ENCODE results near the gene ARHGAP24. TPM values are rescaled to one million over a fixed set of nuclear protein-coding genes. Genes with fewer than 3 reads are reported as not detected.
"Not testable (repeated sequence)": the region's sequence is repeated elsewhere in the genome, so short reads cannot be mapped to it uniquely, and the experiment has no call there.

Gene ARHGAP24
- total and polyA plus RNA-seq, 2 experiments from 2014 or later: 0.21 to 0.36 TPM

- not testable (repeated sequence) for H3K27me3 ChIP-seq (ENCODE audit: insufficient read depth); H2AFZ ChIP-seq; H3K9me2 ChIP-seq (ENCODE audit: insufficient read depth); H3K4me2 ChIP-seq; H3K36me3 Mint-ChIP-seq (ENCODE audit: low read depth); H3K4me3 ChIP-seq; H3K4me3 Mint-ChIP-seq; H3F3A ChIP-seq (replicated peaks; ENCODE audit: low read depth); H3K27me3 Mint-ChIP-seq (ENCODE audit: insufficient read depth, low read depth, poor library complexity); H3K27ac ChIP-seq (ENCODE audit: low read depth); H3K27ac Mint-ChIP-seq; DNase-seq (ENCODE audit: low spot score); H3K79me2 ChIP-seq (replicated peaks; ENCODE audit: insufficient read depth); ATAC-seq; H3K36me3 ChIP-seq (ENCODE audit: insufficient read depth); H3K9me3 Mint-ChIP-seq; H4K20me1 ChIP-seq (replicated peaks; ENCODE audit: insufficient read depth)
- peaks cover 25% of the 10 kb centered on the region; the same call in 2 of the 3 replicates for H3K4me1 Mint-ChIP-seq
- peaks cover 26% of the 10 kb centered on the region for H3K4me1 ChIP-seq (ENCODE audit: insufficient read depth)
These were observed 345.2 kb downstream of the ARHGAP24 start for GRCh38 chr4:85820101-85820500.

DNA sequence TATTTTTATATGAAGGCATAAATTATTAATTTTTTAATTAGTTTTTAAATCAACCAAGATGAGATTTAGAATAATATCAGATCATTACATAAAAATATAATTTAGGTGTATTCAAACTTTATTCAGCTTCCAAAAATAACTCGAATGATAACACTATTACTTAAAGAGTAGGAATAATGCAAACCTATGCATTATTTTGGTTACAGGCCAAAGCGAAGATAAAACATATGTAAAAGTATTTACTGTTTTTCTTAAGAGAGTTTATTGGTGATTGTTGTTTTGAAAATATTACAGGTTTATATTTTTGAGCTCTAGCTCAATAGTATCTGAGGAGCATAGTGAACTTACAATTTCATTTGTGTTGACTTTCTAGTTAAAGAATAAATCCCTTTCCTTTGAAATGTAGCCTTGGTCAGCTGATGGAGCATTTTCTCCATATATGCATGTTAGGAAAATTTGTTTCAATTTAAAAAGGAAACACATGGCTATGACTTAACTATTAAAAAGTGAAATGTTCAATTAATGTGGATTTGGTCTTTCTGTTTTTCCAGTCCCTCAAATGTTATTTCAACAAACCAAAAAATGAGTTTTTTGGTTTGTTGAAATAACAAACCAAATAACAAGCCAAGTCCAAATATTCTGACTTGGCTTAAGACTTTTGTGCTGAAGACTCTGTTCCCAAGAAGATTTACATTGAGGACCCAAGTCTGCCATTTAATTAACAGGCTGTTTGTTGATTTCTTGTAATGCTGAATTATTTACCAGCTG is 346.9 kb downstream of the ARHGAP24 start:
- Histone ChIP-seq H3K4me3 (no peak overlapping the region), H3K27ac (ENCODE audit: low read depth) (no peak overlapping the region), H2AFZ (no peak overlapping the region), H3F3A (replicated peaks; ENCODE audit: low read depth) (no peaks in the 10 kb centered on the region), H3K4me2 (no peak overlapping the region), H3K4me1 (ENCODE audit: insufficient read depth) (peaks cover 43% of the 10 kb centered on the region), H4K20me1 (replicated peaks; ENCODE audit: insufficient read depth) (no peaks in the 10 kb centered on the region), H3K79me2 (replicated peaks; ENCODE audit: insufficient read depth) (no peaks in the 10 kb centered on the region), H3K9me2 (ENCODE audit: insufficient read depth) (no peaks in the 10 kb centered on the region), H3K36me3 (ENCODE audit: insufficient read depth) (no peaks in the 10 kb centered on the region), H3K27me3 (ENCODE audit: insufficient read depth) (no peaks in the 10 kb centered on the region)
- Mint-ChIP-seq H3K27me3 (ENCODE audit: insufficient read depth, low read depth, poor library complexity) (no peaks in the 10 kb centered on the region), H3K36me3 (ENCODE audit: low read depth) (no peaks in the 10 kb centered on the region), H3K27ac (no peak overlapping the region), H3K4me1 (peaks cover 41% of the 10 kb centered on the region), H3K9me3 (peaks cover 2% of the 10 kb centered on the region; the same call in 1 of the 3 replicates), H3K4me3 (no peak overlapping the region)
- no peak for DNase-seq (ENCODE audit: low spot score)
- no peak for ATAC-seq
- TF ChIP-seq ZNF462 (CRISPR knock-in tag; IDR thresholded peaks at IDR 0.05): no peak
- TF ChIP-seq JUNB (IDR thresholded peaks at IDR 0.05; ENCODE audit: unreplicated experiment): no peak
- no peak for TF ChIP-seq POLR2AphosphoS5 (IDR thresholded peaks at IDR 0.05; ENCODE audit: low read depth)
- TF ChIP-seq NANOG (IDR thresholded peaks at IDR 0.05; ENCODE audit: borderline replicate concordance): no peak
- no peak for TF ChIP-seq EZH2phosphoT487 (IDR thresholded peaks at IDR 0.05; ENCODE audit: unreplicated experiment)
- no peak for TF ChIP-seq CTCF (conservative IDR thresholded peaks at IDR 0.05; ENCODE audit: low read depth in 2 of 2)
- no peak for TF ChIP-seq ETS1 (IDR thresholded peaks at IDR 0.05)
- TF ChIP-seq EZH2 (IDR thresholded peaks at IDR 0.05; ENCODE audit: low read depth, unreplicated experiment): no peak
